Measurements from ENCODE around the gene PCGF3.

The PCGF3 gene

DNA sequence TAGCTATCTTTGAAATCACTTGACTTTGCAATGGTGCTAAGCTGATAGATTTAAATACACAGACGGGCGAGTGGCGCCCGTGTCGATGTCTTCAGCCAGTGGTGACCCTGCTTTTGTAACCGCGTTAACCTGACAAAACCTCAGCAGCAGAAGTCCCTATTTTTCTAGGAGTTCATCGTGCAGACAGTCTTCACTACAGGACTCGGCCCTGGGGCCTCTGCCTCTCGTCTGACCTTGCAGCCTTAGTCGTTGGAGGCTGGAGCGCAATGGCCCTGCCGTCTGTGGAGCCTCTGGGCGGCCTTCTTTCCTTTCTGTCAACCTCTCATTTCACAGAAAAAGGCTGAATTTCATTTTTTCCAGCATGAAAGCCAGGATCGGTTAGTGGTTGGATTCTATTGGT is 62.4 kb downstream of the PCGF3 start:
- TF ChIP-seq, protein P1, sequence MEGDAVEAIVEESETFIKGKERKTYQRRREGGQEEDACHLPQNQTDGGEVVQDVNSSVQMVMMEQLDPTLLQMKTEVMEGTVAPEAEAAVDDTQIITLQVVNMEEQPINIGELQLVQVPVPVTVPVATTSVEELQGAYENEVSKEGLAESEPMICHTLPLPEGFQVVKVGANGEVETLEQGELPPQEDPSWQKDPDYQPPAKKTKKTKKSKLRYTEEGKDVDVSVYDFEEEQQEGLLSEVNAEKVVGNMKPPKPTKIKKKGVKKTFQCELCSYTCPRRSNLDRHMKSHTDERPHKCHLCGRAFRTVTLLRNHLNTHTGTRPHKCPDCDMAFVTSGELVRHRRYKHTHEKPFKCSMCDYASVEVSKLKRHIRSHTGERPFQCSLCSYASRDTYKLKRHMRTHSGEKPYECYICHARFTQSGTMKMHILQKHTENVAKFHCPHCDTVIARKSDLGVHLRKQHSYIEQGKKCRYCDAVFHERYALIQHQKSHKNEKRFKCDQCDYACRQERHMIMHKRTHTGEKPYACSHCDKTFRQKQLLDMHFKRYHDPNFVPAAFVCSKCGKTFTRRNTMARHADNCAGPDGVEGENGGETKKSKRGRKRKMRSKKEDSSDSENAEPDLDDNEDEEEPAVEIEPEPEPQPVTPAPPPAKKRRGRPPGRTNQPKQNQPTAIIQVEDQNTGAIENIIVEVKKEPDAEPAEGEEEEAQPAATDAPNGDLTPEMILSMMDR (IDR thresholded peaks at IDR 0.05): no peak

DNA sequence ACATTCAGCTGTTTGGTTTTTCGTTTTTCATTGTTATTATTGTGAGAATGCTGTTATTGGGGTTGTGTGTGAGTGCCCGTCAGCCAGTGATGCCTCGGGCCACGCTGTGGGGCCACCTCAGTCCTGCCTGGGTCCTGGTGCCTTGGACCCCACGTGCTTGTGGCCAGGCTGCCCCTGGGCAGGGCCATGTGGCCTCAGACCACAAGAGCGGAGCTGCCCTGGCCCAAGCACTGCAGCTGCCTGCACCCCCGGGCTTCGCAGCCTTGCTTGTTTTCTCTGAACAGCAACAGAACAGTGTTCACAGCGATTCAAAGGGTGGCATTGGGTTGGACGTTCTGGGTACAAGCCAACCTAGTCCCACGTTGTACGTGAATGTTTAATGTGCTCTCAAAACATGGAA is 63.4 kb downstream of the PCGF3 start:
- TF ChIP-seq, protein P1 (IDR thresholded peaks at IDR 0.05): no peak

- TF ChIP-seq, protein P1 (IDR thresholded peaks at IDR 0.05): no peak
Observed at GRCh38 chr4:769511-769910, 63.9 kb downstream of the PCGF3 start.

- TF ChIP-seq, protein P1 (IDR thresholded peaks at IDR 0.05): no peak
Observed at GRCh38 chr4:770022-770421, 64.4 kb downstream of the PCGF3 start.

GRCh38 chr4:771464-771863 is 65.8 kb downstream of the PCGF3 start:
- TF ChIP-seq, protein P1 (IDR thresholded peaks at IDR 0.05): no peak

GRCh38 chr4:772118-772517 is 66.5 kb downstream of the PCGF3 start:
- TF ChIP-seq, protein P1 (IDR thresholded peaks at IDR 0.05): no peak

GRCh38 chr4:772776-773175 is 67.1 kb downstream of the PCGF3 start:
- TF ChIP-seq, protein P1 (IDR thresholded peaks at IDR 0.05): no peak

DNA sequence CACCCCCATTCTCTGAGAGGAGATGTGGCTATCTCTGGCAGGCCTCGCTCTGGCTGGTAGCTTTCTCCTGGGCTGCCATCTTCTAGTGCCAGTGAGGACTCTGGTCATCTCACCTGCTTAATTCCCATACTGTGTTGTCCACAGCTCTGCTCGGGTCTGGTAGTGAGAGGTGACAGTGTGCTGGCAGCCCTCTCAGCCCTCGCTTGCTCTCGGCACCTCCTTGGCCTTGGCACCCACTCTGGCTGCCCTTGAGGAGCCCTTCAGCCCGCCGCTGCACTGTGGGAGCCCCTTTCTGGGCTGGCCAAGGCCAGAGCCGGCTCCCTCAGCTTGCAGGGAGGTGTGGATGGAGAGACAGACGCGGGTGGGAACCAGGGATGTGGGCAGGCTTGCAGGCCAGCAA is 67.6 kb downstream of the PCGF3 start:
- TF ChIP-seq, protein P1 (IDR thresholded peaks at IDR 0.05): no peak

Data from LNCAP (cell line).